NB4 (cell line): ENCODE data around the gene CNNM4.

Experiments
- POLR2A ChIP-seq: IDR thresholded peaks from 2 replicates; pipeline ENCODE4 v1.6.1; 2011; ENCODE audit warnings: mild to moderate bottlenecking; ENCODE audit not compliant: insufficient read length; ENCODE audit errors: extremely low read depth
- TF ChIP-seq, protein P1 (sequence below): IDR thresholded peaks from one replicate; pipeline ENCODE4 v1.5.1; 2012; ENCODE audit warnings: low read depth, low read length

GRCh38 chr2:96828436-96828835 is 67.7 kb downstream of the CNNM4 start:
- TF ChIP-seq, protein P1, sequence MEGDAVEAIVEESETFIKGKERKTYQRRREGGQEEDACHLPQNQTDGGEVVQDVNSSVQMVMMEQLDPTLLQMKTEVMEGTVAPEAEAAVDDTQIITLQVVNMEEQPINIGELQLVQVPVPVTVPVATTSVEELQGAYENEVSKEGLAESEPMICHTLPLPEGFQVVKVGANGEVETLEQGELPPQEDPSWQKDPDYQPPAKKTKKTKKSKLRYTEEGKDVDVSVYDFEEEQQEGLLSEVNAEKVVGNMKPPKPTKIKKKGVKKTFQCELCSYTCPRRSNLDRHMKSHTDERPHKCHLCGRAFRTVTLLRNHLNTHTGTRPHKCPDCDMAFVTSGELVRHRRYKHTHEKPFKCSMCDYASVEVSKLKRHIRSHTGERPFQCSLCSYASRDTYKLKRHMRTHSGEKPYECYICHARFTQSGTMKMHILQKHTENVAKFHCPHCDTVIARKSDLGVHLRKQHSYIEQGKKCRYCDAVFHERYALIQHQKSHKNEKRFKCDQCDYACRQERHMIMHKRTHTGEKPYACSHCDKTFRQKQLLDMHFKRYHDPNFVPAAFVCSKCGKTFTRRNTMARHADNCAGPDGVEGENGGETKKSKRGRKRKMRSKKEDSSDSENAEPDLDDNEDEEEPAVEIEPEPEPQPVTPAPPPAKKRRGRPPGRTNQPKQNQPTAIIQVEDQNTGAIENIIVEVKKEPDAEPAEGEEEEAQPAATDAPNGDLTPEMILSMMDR, result no peak
- no peak for TF ChIP-seq POLR2A
